HepG2 (cell line): Measurements from ENCODE around the gene HBA1. TPM values are rescaled to one million over a fixed set of nuclear protein-coding genes. Genes with fewer than 3 reads are reported as not detected.
A peak's percentile ranks its signal among the peaks of the same experiment; 100 is the strongest.

Experiments
- ATAC-seq: fragments of 200-7000 bp; cut with Tn5 transposase; 3 replicates; pipeline ENCODE4 v1.9.1; 2020; ENCODE audit warnings: mild to moderate bottlenecking, moderate library complexity
- BruUV-seq: library from RNA; stranded (reverse); fragments of 400-500 nt; replicated peaks from 2 replicates; lab custom pipeline; 2021; lab: Mats Ljungman, UMichigan
- CTCF ChIA-PET: fragments of 300-600 bp; formaldehyde crosslinking; extraction: SDS; loops from one replicate; lab custom pipeline; 2021; ENCODE audit warnings: low total read pairs, inconsistent platforms, low intra/inter-chr PET ratio; lab: Yijun Ruan, JAX
- POLR2A ChIA-PET: fragments of 350-600 bp; sonication (Branson Sonifier 250); formaldehyde crosslinking; loops from one replicate; lab custom pipeline; 2020; ENCODE audit warnings: antibody characterized with exemption, inconsistent platforms; lab: Yijun Ruan, JAX
- DNase-seq: peaks from one replicate; pipeline ENCODE4 v3.0.0-alpha.2; 2015; ENCODE audit warnings: low spot score
- FAIRE-seq: peaks from 3 replicates; lab custom pipeline; 2011; peaks lifted over from hg19 to GRCh38; lab: Jason Lieb, UNC
- H2AFZ ChIP-seq: one replicate; pipeline ENCODE4 v1.6.1; 2011; ENCODE audit warnings: low read length, inconsistent platforms
- H3K27ac ChIP-seq: fragments of 300-600 bp; 3 replicates; pipeline ENCODE4 v1.8.0; 2011; ENCODE audit warnings: mixed run types, mild to moderate bottlenecking, mixed read lengths, low read length, inconsistent platforms; ENCODE audit not compliant: insufficient read depth; ENCODE audit errors: extremely low read length
- H3K27me3 ChIP-seq, 2 experiments: fragments of 200-600 bp in 1 of 2; 2 replicates in 1 of 2; 3 replicates in 1 of 2; pipeline versions ENCODE4 v1.6.0 to v1.8.0; 2011; ENCODE audit warnings: low read length in 2 of 2, mild to moderate bottlenecking in 2 of 2, moderate library complexity in 2 of 2, inconsistent platforms in 1 of 2; ENCODE audit not compliant: insufficient read depth in 2 of 2, control insufficient read depth in 1 of 2
- H3K36me3 ChIP-seq, 2 experiments: fragments of 200-600 bp in 1 of 2; replicated peaks in 1 of 2; 2 replicates in 1 of 2; 3 replicates in 1 of 2; pipeline versions ENCODE4 v1.5.1 to v1.8.0; 2011; ENCODE audit warnings: low read length in 2 of 2, inconsistent platforms in 1 of 2; ENCODE audit not compliant: insufficient read depth in 2 of 2, control insufficient read depth in 1 of 2
- H3K4me1 ChIP-seq: 2 replicates; pipeline ENCODE4 v1.5.1; 2012; ENCODE audit warnings: low read length, inconsistent platforms; ENCODE audit not compliant: insufficient read depth
- H3K4me2 ChIP-seq: 2 replicates; pipeline ENCODE4 v1.6.0; 2011; ENCODE audit warnings: low read depth, low read length, inconsistent platforms
- H3K4me3 ChIP-seq, 3 experiments: fragments of 200-600 bp in 1 of 3; sonication (generic), shearing (Covaris generic) in 1 of 3; replicated peaks in 1 of 3; 2 replicates each; pipeline ENCODE4 v1.5.1; 2011 to 2016; ENCODE audit warnings: low read length in 3 of 3, inconsistent platforms in 2 of 3, low read depth in 2 of 3, mild to moderate bottlenecking in 2 of 3, control low read depth in 1 of 3, mixed read lengths in 1 of 3; ENCODE audit not compliant: insufficient read depth in 1 of 3
- H3K79me2 ChIP-seq: one replicate; pipeline ENCODE4 v1.6.1; 2011; ENCODE audit warnings: low read length, inconsistent platforms; ENCODE audit not compliant: insufficient read depth
- H3K9ac ChIP-seq: 2 replicates; pipeline ENCODE4 v1.6.0; 2011; ENCODE audit warnings: mild to moderate bottlenecking, low read depth, low read length, inconsistent platforms; ENCODE audit not compliant: insufficient read depth
- H3K9me3 ChIP-seq: 2 replicates; pipeline ENCODE4 v1.5.1; 2012; ENCODE audit warnings: mild to moderate bottlenecking, low read length
- H4K20me1 ChIP-seq: 2 replicates; pipeline ENCODE4 v1.6.0; 2011; ENCODE audit warnings: inconsistent platforms, mild to moderate bottlenecking, low read length, moderate library complexity; ENCODE audit not compliant: insufficient read depth
- CEBPB ChIP-seq: IDR thresholded peaks from 2 replicates; pipeline ENCODE4 v1.6.1; 2011; ENCODE audit warnings: low read depth, low read length, improper control_type of control experiment, borderline replicate concordance
- CEBPG ChIP-seq: IDR thresholded peaks from 2 replicates; pipeline ENCODE4 v1.6.1; 2016
- WGBS: methylation state at CpG from one replicate; pipeline ENCODE4 v1.1.6; 2017; ENCODE audit warnings: low lambda C conversion rate; 5-methylcytosine and 5-hydroxymethylcytosine counted together
- in situ Hi-C: cut with HindIII; loops from 2 replicates; pipeline ENCODE4 v1.10.0; 2017; ENCODE audit warnings: low pct_unique_long_range_greater_than_20kb; ENCODE audit not compliant: extremely low pct_ligation_motif_present
- intact Hi-C: fragments of 100-400 bp; cut with micrococcal nuclease; formaldehyde crosslinking; loops from one replicate; pipeline ENCODE4 v1.10.0; 2022; ENCODE audit not compliant: unreplicated experiment
- polyA plus RNA-seq, 8 experiments: library from polyadenylated mRNA; depleted of rRNA in 3 of 8; stranded (reverse) in 7 of 8; unstranded in 1 of 8; fragments of >200 nt; fragmentation: Illumina TruSeq in 4 of 8; extraction: Trizol in 4 of 8; gene quantifications; 2 replicates each; pipeline versions ENCODE4 v1.2.1 to v1.2.3, GENCODE V29; 2011 to 2016; ENCODE audit warnings: low read depth in 4 of 8, missing spikeins in 1 of 8, mixed read lengths in 1 of 8; ENCODE audit not compliant: insufficient read depth in 1 of 8
- total RNA-seq, 5 experiments: library from RNA; depleted of rRNA; stranded (reverse); fragments of >200 nt; fragmentation: Illumina TruSeq; extraction: Trizol; gene quantifications; 2 replicates each; pipeline ENCODE4 v1.2.3, GENCODE V29; 2016; ENCODE audit warnings: low read depth in 1 of 5
- TF ChIP-seq, protein P1 (sequence below): sonication (generic); formaldehyde crosslinking; IDR thresholded peaks from 2 replicates; pipeline ENCODE4 v1.5.0; 2020; ENCODE audit warnings: mild to moderate bottlenecking, missing genetic modification reagents, borderline replicate concordance

Gene HBA1
- total and polyA plus RNA-seq, 2 of the 13 experiments (the other 11 are each of a cell fraction or from before 2014, with no cell fraction given): 0.59 TPM; not detected in 1

DNA sequence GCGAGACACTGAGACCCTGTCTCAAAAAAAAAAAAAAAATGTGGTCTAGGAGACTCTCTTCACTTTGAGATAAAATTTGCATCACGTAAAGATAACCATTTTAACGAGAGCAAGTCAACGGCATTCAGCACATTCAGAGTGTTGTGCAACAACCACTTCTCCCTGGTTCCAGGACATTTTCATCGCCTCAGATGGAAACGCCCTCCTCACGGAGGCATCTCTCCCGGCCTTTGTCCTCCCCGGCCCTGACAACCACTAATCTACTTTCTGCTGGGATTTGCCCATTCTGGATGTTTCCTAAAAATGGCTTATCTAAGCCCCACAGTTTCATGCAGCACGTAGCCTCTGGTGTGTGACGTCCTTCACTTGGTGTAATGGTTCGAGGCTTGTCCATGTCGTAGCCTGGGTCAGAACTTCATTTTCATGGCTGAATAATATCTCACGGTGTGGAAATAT lies 31.7 kb upstream of the HBA1 start:
- ChIA-PET CTCF (no interaction called here), POLR2A (interaction anchor here (0.6 to 0.8 kb wide), 2 partner anchors 14 to 98 kb away, joined by 3 to 4 read pairs; no protein-coding TSS in a partner anchor)
- TF ChIP-seq CEBPB (peak; percentile 79), CEBPG (CRISPR knock-in tag) (peak; percentile 33; the same call in 1 of the 2 replicates)
- TF ChIP-seq, protein P1, sequence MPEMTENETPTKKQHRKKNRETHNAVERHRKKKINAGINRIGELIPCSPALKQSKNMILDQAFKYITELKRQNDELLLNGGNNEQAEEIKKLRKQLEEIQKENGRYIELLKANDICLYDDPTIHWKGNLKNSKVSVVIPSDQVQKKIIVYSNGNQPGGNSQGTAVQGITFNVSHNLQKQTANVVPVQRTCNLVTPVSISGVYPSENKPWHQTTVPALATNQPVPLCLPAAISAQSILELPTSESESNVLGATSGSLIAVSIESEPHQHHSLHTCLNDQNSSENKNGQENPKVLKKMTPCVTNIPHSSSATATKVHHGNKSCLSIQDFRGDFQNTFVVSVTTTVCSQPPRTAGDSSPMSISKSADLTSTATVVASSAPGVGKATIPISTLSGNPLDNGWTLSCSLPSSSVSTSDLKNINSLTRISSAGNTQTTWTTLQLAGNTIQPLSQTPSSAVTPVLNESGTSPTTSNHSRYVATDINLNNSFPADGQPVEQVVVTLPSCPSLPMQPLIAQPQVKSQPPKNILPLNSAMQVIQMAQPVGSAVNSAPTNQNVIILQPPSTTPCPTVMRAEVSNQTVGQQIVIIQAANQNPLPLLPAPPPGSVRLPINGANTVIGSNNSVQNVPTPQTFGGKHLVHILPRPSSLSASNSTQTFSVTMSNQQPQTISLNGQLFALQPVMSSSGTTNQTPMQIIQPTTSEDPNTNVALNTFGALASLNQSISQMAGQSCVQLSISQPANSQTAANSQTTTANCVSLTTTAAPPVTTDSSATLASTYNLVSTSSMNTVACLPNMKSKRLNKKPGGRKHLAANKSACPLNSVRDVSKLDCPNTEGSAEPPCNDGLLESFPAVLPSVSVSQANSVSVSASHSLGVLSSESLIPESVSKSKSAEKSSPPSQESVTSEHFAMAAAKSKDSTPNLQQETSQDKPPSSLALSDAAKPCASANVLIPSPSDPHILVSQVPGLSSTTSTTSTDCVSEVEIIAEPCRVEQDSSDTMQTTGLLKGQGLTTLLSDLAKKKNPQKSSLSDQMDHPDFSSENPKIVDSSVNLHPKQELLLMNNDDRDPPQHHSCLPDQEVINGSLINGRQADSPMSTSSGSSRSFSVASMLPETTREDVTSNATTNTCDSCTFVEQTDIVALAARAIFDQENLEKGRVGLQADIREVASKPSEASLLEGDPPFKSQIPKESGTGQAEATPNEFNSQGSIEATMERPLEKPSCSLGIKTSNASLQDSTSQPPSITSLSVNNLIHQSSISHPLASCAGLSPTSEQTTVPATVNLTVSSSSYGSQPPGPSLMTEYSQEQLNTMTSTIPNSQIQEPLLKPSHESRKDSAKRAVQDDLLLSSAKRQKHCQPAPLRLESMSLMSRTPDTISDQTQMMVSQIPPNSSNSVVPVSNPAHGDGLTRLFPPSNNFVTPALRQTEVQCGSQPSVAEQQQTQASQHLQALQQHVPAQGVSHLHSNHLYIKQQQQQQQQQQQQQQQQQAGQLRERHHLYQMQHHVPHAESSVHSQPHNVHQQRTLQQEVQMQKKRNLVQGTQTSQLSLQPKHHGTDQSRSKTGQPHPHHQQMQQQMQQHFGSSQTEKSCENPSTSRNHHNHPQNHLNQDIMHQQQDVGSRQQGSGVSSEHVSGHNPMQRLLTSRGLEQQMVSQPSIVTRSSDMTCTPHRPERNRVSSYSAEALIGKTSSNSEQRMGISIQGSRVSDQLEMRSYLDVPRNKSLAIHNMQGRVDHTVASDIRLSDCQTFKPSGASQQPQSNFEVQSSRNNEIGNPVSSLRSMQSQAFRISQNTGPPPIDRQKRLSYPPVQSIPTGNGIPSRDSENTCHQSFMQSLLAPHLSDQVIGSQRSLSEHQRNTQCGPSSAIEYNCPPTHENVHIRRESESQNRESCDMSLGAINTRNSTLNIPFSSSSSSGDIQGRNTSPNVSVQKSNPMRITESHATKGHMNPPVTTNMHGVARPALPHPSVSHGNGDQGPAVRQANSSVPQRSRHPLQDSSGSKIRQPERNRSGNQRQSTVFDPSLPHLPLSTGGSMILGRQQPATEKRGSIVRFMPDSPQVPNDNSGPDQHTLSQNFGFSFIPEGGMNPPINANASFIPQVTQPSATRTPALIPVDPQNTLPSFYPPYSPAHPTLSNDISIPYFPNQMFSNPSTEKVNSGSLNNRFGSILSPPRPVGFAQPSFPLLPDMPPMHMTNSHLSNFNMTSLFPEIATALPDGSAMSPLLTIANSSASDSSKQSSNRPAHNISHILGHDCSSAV (CRISPR knock-in tag): no peak
- Histone ChIP-seq H3K27me3 (peaks cover 0 to 18% of the 10 kb centered on the region in 2 experiments; a peak in 3 of 5 replicates), H2AFZ (no peak overlapping the region), H4K20me1 (no peaks in the 10 kb centered on the region), H3K79me2 (no peaks in the 10 kb centered on the region), H3K4me2 (no peak overlapping the region), H3K36me3 (no peaks in the 10 kb centered on the region), H3K4me1 (peaks cover 34% of the 10 kb centered on the region), H3K9ac (no peak overlapping the region), H3K9me3 (no peaks in the 10 kb centered on the region), H3K27ac (no peak overlapping the region), H3K4me3 (no peak overlapping the region)
- no peak for ATAC-seq
- 34% methylated on average over 14 of the region's 14 CpGs for WGBS
- in situ Hi-C loops (no loop called here), intact Hi-C loops (no loop called here)
- FAIRE-seq: no peak
- no TSS peak for BruUV-seq
- no peak for DNase-seq
